H9 (cell line): ENCODE data around the gene BCAR1. TPM values are rescaled to one million over a fixed set of nuclear protein-coding genes. Genes with fewer than 3 reads are reported as not detected.

Experiments
- DNase-seq: peaks from one replicate; pipeline ENCODE4 v3.0.0-alpha.2; 2017
- H2AFZ ChIP-seq: one replicate; pipeline ENCODE4 v1.6.1; 2013; ENCODE audit warnings: mild to moderate bottlenecking, low read length, control low read depth, moderate library complexity
- H2AK5ac ChIP-seq: 2 replicates; pipeline ENCODE4 v1.6.1; 2013; ENCODE audit warnings: low read length, control low read depth, mixed read lengths; ENCODE audit not compliant: insufficient read length
- H2BK120ac ChIP-seq: one replicate; pipeline ENCODE4 v1.6.1; 2013; ENCODE audit warnings: low read depth, mild to moderate bottlenecking, low read length, control low read depth, inconsistent platforms; ENCODE audit not compliant: poor library complexity, severe bottlenecking
- H2BK12ac ChIP-seq: 2 replicates; pipeline ENCODE4 v1.6.1; 2013; ENCODE audit warnings: low read length, control low read depth, mixed read lengths, low read depth; ENCODE audit not compliant: insufficient read length
- H2BK15ac ChIP-seq: 2 replicates; pipeline ENCODE4 v1.6.1; 2013; ENCODE audit warnings: low read depth, low read length, control low read depth
- H2BK20ac ChIP-seq: one replicate; pipeline ENCODE4 v1.6.1; 2013; ENCODE audit warnings: low read depth, mild to moderate bottlenecking, low read length, control low read depth, inconsistent platforms; ENCODE audit not compliant: poor library complexity, severe bottlenecking
- H2BK5ac ChIP-seq: 2 replicates; pipeline ENCODE4 v1.6.1; 2013; ENCODE audit warnings: low read length, control low read depth, mixed read lengths; ENCODE audit not compliant: insufficient read length
- H3K14ac ChIP-seq: 2 replicates; pipeline ENCODE4 v1.6.1; 2013; ENCODE audit warnings: low read length, control low read depth; ENCODE audit not compliant: insufficient read depth
- H3K18ac ChIP-seq: 2 replicates; pipeline ENCODE4 v1.6.1; 2013; ENCODE audit warnings: low read depth, mild to moderate bottlenecking, mixed read lengths, low read length, control low read depth; ENCODE audit not compliant: insufficient read length
- H3K23ac ChIP-seq: 2 replicates; pipeline ENCODE4 v1.6.1; 2013; ENCODE audit warnings: low read length, control low read depth, mixed read lengths, low read depth; ENCODE audit not compliant: insufficient read length
- H3K23me2 ChIP-seq: 2 replicates; pipeline ENCODE4 v1.6.1; 2013; ENCODE audit warnings: low read depth, mild to moderate bottlenecking, mixed read lengths, low read length, control low read depth; ENCODE audit not compliant: insufficient read length, poor library complexity, severe bottlenecking
- H3K27ac ChIP-seq: 2 replicates; pipeline ENCODE4 v1.5.1; 2013; ENCODE audit warnings: low read length, control low read depth, mixed read lengths, low read depth; ENCODE audit not compliant: insufficient read length
- H3K27me3 ChIP-seq: 2 replicates; pipeline ENCODE4 v1.6.1; 2013; ENCODE audit warnings: low read length, control low read depth, inconsistent platforms; ENCODE audit not compliant: insufficient read depth
- H3K4ac ChIP-seq: 2 replicates; pipeline ENCODE4 v1.6.1; 2013; ENCODE audit warnings: low read depth, mild to moderate bottlenecking, control low read depth, inconsistent platforms, low read length, moderate library complexity
- H3K4me1 ChIP-seq: 2 replicates; pipeline ENCODE4 v1.6.1; 2013; ENCODE audit warnings: low read length, control low read depth, inconsistent platforms; ENCODE audit not compliant: insufficient read depth
- H3K4me2 ChIP-seq: 2 replicates; pipeline ENCODE4 v1.6.1; 2013; ENCODE audit warnings: low read length, control low read depth, mixed read lengths; ENCODE audit not compliant: insufficient read length, insufficient read depth
- H3K56ac ChIP-seq: 2 replicates; pipeline ENCODE4 v1.6.1; 2013; ENCODE audit warnings: low read depth, mild to moderate bottlenecking, mixed read lengths, low read length, control low read depth; ENCODE audit not compliant: insufficient read length
- H3K79me1 ChIP-seq: 2 replicates; pipeline ENCODE4 v1.6.1; 2013; ENCODE audit warnings: low read depth, mild to moderate bottlenecking, moderate library complexity, low read length, control low read depth, inconsistent platforms; ENCODE audit not compliant: insufficient read depth, poor library complexity, severe bottlenecking
- H3K79me2 ChIP-seq: 2 replicates; pipeline ENCODE4 v1.6.1; 2013; ENCODE audit warnings: low read length, control low read depth, inconsistent platforms; ENCODE audit not compliant: insufficient read depth
- H3K9ac ChIP-seq: 2 replicates; pipeline ENCODE4 v1.6.1; 2013; ENCODE audit warnings: low read length, control low read depth, mixed read lengths; ENCODE audit not compliant: insufficient read length; ENCODE audit errors: extremely low read depth
- H3K9me3 ChIP-seq: one replicate; pipeline ENCODE4 v1.6.1; 2013; ENCODE audit warnings: low read depth, low read length, inconsistent platforms; ENCODE audit not compliant: control insufficient read depth
- H3T11ph ChIP-seq: one replicate; pipeline ENCODE4 v1.6.1; 2013; ENCODE audit warnings: mild to moderate bottlenecking, low read length, control low read depth, inconsistent platforms
- H4K20me1 ChIP-seq: one replicate; pipeline ENCODE4 v1.6.1; 2013; ENCODE audit not compliant: control insufficient read depth, insufficient read length, insufficient read depth
- H4K5ac ChIP-seq: 2 replicates; pipeline ENCODE4 v1.6.1; 2013; ENCODE audit warnings: low read depth, mild to moderate bottlenecking, mixed read lengths, low read length, control low read depth; ENCODE audit not compliant: insufficient read length
- H4K8ac ChIP-seq: replicated peaks from 2 replicates; pipeline ENCODE4 v1.6.1; 2013; ENCODE audit warnings: low read length, control low read depth, mixed read lengths, low read depth; ENCODE audit not compliant: insufficient read length
- H4K91ac ChIP-seq: 2 replicates; pipeline ENCODE4 v1.6.1; 2013; ENCODE audit warnings: low read depth, mild to moderate bottlenecking, moderate library complexity, mixed read lengths, low read length, control low read depth; ENCODE audit not compliant: insufficient read length
- H3K27ac Mint-ChIP-seq, 3 experiments: 2 replicates in 2 of 3; 3 replicates in 1 of 3; pipeline ENCODE4 v1.8.0; 2020 to 2021; ENCODE audit warnings: mixed read lengths in 3 of 3, mild to moderate bottlenecking in 1 of 3, moderate library complexity in 1 of 3
- H3K27me3 Mint-ChIP-seq: 2 replicates; pipeline ENCODE4 v1.8.0; 2021; ENCODE audit warnings: low read depth, mild to moderate bottlenecking, moderate library complexity, mixed read lengths
- H3K36me3 Mint-ChIP-seq, 3 experiments: 2 replicates in 2 of 3; 3 replicates in 1 of 3; pipeline ENCODE4 v1.8.0; 2020 to 2021; ENCODE audit warnings: low read depth in 3 of 3, mixed read lengths in 3 of 3; ENCODE audit not compliant: insufficient read depth in 1 of 3
- H3K4me1 Mint-ChIP-seq, 2 experiments: 2 replicates each; pipeline ENCODE4 v1.8.0; 2020; ENCODE audit warnings: mixed read lengths in 2 of 2
- H3K4me3 Mint-ChIP-seq, 2 experiments: 2 replicates in 1 of 2; 3 replicates in 1 of 2; pipeline ENCODE4 v1.8.0; 2020 to 2021; ENCODE audit warnings: mild to moderate bottlenecking in 2 of 2, mixed read lengths in 2 of 2, moderate library complexity in 1 of 2
- H3K9me3 Mint-ChIP-seq, 2 experiments: 2 replicates in 1 of 2; 3 replicates in 1 of 2; pipeline ENCODE4 v1.8.0; 2020; ENCODE audit warnings: mild to moderate bottlenecking in 2 of 2, mixed read lengths in 2 of 2, moderate library complexity in 1 of 2
- WGBS: extraction: QIAGEN DNeasy Blood & Tissue Kit; methylation state at CpG from one replicate; pipeline ENCODE4 v1.1.7; 2013; ENCODE audit warnings: missing lambda C conversion rate, low lambda C conversion rate, mixed read lengths; ENCODE audit not compliant: insufficient read length; ENCODE audit errors: extremely low coverage; 5-methylcytosine and 5-hydroxymethylcytosine counted together
- total RNA-seq: library from RNA; stranded (reverse); gene quantifications from 2 replicates; pipeline ENCODE4 v1.2.1, GENCODE V29; 2021
- TF ChIP-seq, protein P1 (sequence below): fragments of 200-600 bp; sonication (generic); conservative IDR thresholded peaks from 3 replicates; pipeline ENCODE4 v1.8.0; 2021; ENCODE audit warnings: antibody characterized with exemption, mild to moderate bottlenecking

Gene BCAR1
- total RNA-seq, 1 experiment from 2014 or later = 97.1 TPM

DNA sequence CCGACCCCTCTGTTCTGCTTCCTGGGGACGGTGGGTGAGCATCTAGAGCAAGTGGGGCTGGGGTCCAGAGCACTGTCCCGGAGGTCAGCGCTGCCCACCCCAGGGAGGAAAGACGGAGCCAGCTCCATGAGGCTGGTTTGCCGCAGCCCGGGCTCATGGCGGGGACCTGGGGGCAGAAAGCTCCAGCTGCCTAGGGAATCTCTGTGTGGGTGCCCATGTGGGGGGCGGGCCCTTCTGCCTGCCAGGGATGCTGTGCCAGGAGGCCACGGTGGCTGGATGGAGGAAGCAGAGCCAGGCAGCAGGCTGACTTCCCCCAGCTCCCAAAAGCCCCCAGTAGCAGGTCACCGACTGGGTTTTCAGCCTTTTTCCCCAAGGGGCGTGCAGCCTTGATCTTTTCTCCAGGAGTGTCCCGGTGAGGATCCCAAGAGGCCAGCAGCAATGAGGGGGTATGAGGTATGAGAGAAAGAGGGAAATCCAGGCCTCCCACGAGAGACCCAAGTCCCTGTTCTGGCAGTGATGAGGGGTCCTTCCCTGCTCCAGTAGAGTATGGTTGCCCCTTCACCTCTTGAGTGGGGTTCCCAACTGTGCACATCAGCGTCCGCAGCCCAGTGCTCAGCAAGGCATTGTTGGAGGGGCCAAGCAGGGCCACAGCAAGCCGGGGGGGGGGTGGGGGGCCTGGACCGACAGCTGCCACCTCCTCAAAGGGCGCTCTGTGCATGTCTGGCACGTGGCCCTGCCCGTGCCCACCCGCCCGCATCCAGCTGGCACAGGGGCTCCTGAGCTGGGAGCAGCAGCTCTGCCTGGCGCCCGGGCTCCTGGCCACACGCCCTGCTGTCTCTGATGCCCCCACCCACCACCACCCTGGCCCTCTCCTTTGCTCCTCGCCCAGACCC is 15.6 kb upstream of the BCAR1 start:
- Histone ChIP-seq H4K5ac (no peak overlapping the region), H3T11ph (no peak overlapping the region)
- WGBS = no CpG with 5 or more reads among the region's 27 CpGs

More for the DNA sequence above, 15.6 kb upstream of the BCAR1 start:
- Histone ChIP-seq H2BK20ac (no peak overlapping the region), H3K9ac (no peak overlapping the region), H2BK5ac (no peak overlapping the region), H4K91ac (no peak overlapping the region), H3K9me3 (no peaks in the 10 kb centered on the region), H3K23ac (no peak overlapping the region), H3K79me2 (peaks cover 20% of the 10 kb centered on the region; the same call in 1 of the 2 replicates), H3K4me1 (no peaks in the 10 kb centered on the region; the same call in 1 of the 2 replicates), H4K8ac (no peak overlapping the region), H3K56ac (no peak overlapping the region), H2BK12ac (no peak overlapping the region), H3K4me2 (peak overlapping the region; percentile 41), H2AK5ac (no peak overlapping the region), H3K4ac (no peak overlapping the region), H2AFZ (no peak overlapping the region), H3K14ac (no peak overlapping the region), H3K23me2 (peaks cover 13% of the 10 kb centered on the region), H2BK120ac (no peak overlapping the region), H2BK15ac (no peak overlapping the region), H3K18ac (no peak overlapping the region), H3K27me3 (no peaks in the 10 kb centered on the region), H3K27ac (no peak overlapping the region), H4K20me1 (peaks cover 6% of the 10 kb centered on the region), H3K79me1 (peaks cover 10% of the 10 kb centered on the region)
- Mint-ChIP-seq H3K4me1 (peaks cover 27% of the 10 kb centered on the region in 2 experiments), H3K9me3 (no peaks in the 10 kb centered on the region), H3K27ac (no peak overlapping the region), H3K4me3 (peak overlapping the region; percentile 67 to 83), H3K27me3 (no peaks in the 10 kb centered on the region), H3K36me3 (peaks cover 3 to 6% (median 5%) of the 10 kb centered on the region in 3 experiments; a peak in 4 of 7 replicates)
- TF ChIP-seq, protein P1, sequence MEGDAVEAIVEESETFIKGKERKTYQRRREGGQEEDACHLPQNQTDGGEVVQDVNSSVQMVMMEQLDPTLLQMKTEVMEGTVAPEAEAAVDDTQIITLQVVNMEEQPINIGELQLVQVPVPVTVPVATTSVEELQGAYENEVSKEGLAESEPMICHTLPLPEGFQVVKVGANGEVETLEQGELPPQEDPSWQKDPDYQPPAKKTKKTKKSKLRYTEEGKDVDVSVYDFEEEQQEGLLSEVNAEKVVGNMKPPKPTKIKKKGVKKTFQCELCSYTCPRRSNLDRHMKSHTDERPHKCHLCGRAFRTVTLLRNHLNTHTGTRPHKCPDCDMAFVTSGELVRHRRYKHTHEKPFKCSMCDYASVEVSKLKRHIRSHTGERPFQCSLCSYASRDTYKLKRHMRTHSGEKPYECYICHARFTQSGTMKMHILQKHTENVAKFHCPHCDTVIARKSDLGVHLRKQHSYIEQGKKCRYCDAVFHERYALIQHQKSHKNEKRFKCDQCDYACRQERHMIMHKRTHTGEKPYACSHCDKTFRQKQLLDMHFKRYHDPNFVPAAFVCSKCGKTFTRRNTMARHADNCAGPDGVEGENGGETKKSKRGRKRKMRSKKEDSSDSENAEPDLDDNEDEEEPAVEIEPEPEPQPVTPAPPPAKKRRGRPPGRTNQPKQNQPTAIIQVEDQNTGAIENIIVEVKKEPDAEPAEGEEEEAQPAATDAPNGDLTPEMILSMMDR = no peak
- no peak for DNase-seq
